ENCODE results near the gene RPLP2. TPM values are rescaled to one million over a fixed set of nuclear protein-coding genes. Genes with fewer than 3 reads are reported as not detected.
A peak's percentile ranks its signal among the peaks of the same experiment; 100 is the strongest.

RPLP2 gene
- total and polyA plus RNA-seq, 8 donors, result 761 to 1,687 (median 1,137) TPM

GRCh38 chr11:770642-771616 is 38.8 kb upstream of the RPLP2 start:
- Histone ChIP-seq H3K9me3 (no peaks in the 10 kb centered on the region), H3K36me3 (peaks cover 0 to 26% (median 0%) of the 10 kb centered on the region in 3 donors), H3K4me3 (no peak overlapping the region), H3K4me1 (peaks cover 0 to 5% (median under 1%) of the 10 kb centered on the region in 3 donors), H3K27ac (no peak overlapping the region), H3K27me3 (no peaks in the 10 kb centered on the region)
- intact Hi-C loops (cut with DNase I), result no loop called here
- WGBS, 2 donors, result 92 to 95% methylated on average over 32 of the region's 32 CpGs
- no peak for FAIRE-seq
- DNase-seq, result peak in 3 of 6 donors; percentile 40 to 82 (median 52)
- no peak for TF ChIP-seq CTCF (IDR thresholded peaks at IDR 0.05)
- no peak for ATAC-seq

- no peak overlapping the region for H3K27ac ChIP-seq
- no peaks in the 10 kb centered on the region for H3K27me3 ChIP-seq
- ATAC-seq, result no peak
- DNase-seq, result peak in 1 of 6 donors; percentile 62
- intact Hi-C loops (cut with DNase I), result no loop called here
- no peak for FAIRE-seq
- no peaks in the 10 kb centered on the region for H3K9me3 ChIP-seq
- peaks cover 0 to 8% (median 6%) of the 10 kb centered on the region in 3 donors for H3K4me1 ChIP-seq
- H3K4me3 ChIP-seq, result no peak overlapping the region
- TF ChIP-seq CTCF (IDR thresholded peaks at IDR 0.05), result no peak
- H3K36me3 ChIP-seq, result peaks cover 0 to 26% (median 0%) of the 10 kb centered on the region in 3 donors
- WGBS, 2 donors, result 86 to 91% methylated on average over 15 of the region's 15 CpGs
Measured at GRCh38 chr11:771617-772204, 38.1 kb upstream of the RPLP2 start.

- peaks cover 0 to 26% (median 0%) of the 10 kb centered on the region in 3 donors for H3K36me3 ChIP-seq
- H3K27ac ChIP-seq, result no peak overlapping the region
- intact Hi-C loops (cut with DNase I), result no loop called here
- no peaks in the 10 kb centered on the region for H3K27me3 ChIP-seq
- TF ChIP-seq CTCF (IDR thresholded peaks at IDR 0.05), result no peak
- peaks cover 0 to 8% (median 6%) of the 10 kb centered on the region in 3 donors for H3K4me1 ChIP-seq
- H3K9me3 ChIP-seq, result no peaks in the 10 kb centered on the region
- WGBS, 2 donors, result 81 to 84% methylated on average over 34 of the region's 34 CpGs
- H3K4me3 ChIP-seq, result no peak overlapping the region
- ATAC-seq (no peak), FAIRE-seq (no peak), DNase-seq (peak in 2 of 6 donors; percentile 52 to 76)
Measured at GRCh38 chr11:772429-773390, 37.1 kb upstream of the RPLP2 start.

- Histone ChIP-seq H3K9me3 (no peaks in the 10 kb centered on the region), H3K36me3 (peaks cover 0 to 26% (median 0%) of the 10 kb centered on the region in 3 donors), H3K4me3 (no peak overlapping the region), H3K4me1 (peaks cover 0 to 14% (median 6%) of the 10 kb centered on the region in 3 donors), H3K27ac (no peak overlapping the region), H3K27me3 (no peaks in the 10 kb centered on the region)
- DNase-seq (peak in 1 of 6 donors; percentile 55), ATAC-seq (no peak), FAIRE-seq (no peak)
- no peak for TF ChIP-seq CTCF (IDR thresholded peaks at IDR 0.05)
- 94% methylated on average over 5 of the region's 5 CpGs for WGBS, 2 donors
- intact Hi-C loops (cut with DNase I), result no loop called here
Measured at GRCh38 chr11:773425-773824, 36.3 kb upstream of the RPLP2 start.

All from pancreas (tissue), 10 donors.